ENCODE measurements around the gene PANK3. TPM values are rescaled to one million over a fixed set of nuclear protein-coding genes. Genes with fewer than 3 reads are reported as not detected.
"Not testable (repeated sequence)": the region's sequence is repeated elsewhere in the genome, so short reads cannot be mapped to it uniquely, and the experiment has no call there.

Gene PANK3
- total RNA-seq, 3 donors from 2014 or later: 38.6 to 44.0 (median 41.6) TPM

DNA sequence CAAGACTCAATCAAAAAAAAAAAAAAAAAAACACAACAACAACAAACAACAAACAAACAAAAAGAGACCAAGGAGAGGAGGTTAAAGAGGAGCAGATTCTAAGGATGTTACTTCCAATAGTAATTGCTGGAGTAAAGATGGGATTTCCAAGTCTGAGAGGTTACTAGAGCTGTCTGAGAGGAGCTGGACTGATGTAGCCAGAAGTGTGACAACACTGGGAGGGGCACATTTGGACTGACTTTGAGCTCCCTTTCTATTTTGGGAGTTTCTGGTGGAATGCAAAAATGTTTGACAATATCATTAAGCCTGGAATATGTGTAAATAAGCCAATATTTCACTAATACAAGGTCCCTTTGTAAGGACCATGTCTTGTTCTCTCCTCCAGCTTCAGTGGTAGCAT, 25.3 kb upstream of the PANK3 start:
- Mint-ChIP-seq H3K4me1 (ENCODE audit: low read depth) (peaks cover 2% of the 10 kb centered on the region), H3K9me3 (no peaks in the 10 kb centered on the region), H3K36me3 (ENCODE audit: insufficient read depth) (no peaks in the 10 kb centered on the region), H3K4me3 (no peak overlapping the region), H3K27me3 (ENCODE audit: low read depth) (peaks cover 4% of the 10 kb centered on the region)
- ATAC-seq (no peak), DNase-seq (no peak)

DNA sequence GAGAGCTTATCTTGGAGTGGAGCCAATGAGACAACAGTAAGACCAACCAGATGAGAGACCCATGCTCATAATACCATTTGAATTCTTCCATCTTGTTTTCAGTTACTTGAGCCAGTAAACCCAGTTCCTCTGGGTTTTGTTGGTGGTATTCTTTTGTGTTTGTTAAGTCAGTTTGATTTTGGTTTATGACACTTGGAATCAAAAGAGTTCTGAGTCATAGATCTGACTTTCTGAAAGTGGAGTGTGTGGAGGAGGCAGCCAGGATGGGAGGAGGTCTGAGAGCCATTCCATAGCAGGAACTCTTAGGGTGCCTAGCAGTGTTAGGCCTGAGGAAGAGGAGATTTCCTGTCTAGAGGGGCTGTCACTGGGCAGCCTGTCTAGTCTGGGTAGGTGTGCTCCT, 24.6 kb upstream of the PANK3 start:
- Mint-ChIP-seq H3K27me3 (ENCODE audit: low read depth) (peaks cover 4% of the 10 kb centered on the region), H3K4me3 (no peak overlapping the region), H3K4me1 (ENCODE audit: low read depth) (peaks cover 2% of the 10 kb centered on the region), H3K9me3 (no peaks in the 10 kb centered on the region), H3K36me3 (ENCODE audit: insufficient read depth) (no peaks in the 10 kb centered on the region)
- ATAC-seq: no peak
- DNase-seq: no peak

DNA sequence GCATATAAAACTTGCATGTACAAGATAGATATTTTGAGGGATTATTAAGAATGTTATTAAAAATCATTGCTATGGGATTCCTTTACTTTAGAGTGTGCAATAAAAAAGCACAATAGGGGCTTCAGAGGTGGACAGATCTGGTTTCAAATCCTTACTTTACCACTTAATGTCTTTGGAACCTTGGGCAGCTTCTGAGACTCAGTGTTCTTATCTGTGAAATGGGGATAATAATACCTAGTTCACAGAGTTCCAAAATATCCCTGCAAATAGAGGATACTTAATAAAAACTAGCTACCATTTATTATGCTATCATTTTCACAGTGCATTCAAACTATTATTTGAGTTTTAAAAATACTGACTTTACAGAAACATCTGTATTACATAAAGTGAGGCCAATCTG, 23.3 kb upstream of the PANK3 start:
- Mint-ChIP-seq H3K4me1 (ENCODE audit: low read depth) (no peaks in the 10 kb centered on the region), H3K36me3 (ENCODE audit: insufficient read depth) (no peaks in the 10 kb centered on the region), H3K4me3 (no peak overlapping the region), H3K9me3 (no peaks in the 10 kb centered on the region), H3K27me3 (ENCODE audit: low read depth) (peaks cover 9% of the 10 kb centered on the region)
- no peak for DNase-seq
- no peak for ATAC-seq

DNA sequence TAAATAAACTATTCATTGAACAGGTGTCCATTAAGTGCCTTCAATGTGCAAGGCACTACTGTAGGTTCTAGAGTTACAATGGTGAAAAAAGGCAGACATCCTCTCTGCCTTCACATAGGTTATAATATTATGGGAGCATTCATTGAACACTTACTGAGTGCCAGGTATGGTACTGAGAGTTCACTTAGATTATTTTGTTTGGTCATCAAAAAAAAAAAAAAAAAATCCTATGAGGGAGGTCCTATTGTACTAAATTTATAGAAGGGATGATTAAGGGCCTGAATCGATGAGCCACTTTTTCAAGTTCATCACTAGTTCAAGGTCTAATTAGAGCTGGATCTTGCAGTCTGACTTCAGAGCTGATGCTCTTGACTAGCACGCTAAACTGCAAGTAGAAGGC, 22.8 kb upstream of the PANK3 start:
- no peak for ATAC-seq
- H3K9me3 Mint-ChIP-seq: no peaks in the 10 kb centered on the region
- H3K27me3 Mint-ChIP-seq (ENCODE audit: low read depth): peaks cover 12% of the 10 kb centered on the region

DNA sequence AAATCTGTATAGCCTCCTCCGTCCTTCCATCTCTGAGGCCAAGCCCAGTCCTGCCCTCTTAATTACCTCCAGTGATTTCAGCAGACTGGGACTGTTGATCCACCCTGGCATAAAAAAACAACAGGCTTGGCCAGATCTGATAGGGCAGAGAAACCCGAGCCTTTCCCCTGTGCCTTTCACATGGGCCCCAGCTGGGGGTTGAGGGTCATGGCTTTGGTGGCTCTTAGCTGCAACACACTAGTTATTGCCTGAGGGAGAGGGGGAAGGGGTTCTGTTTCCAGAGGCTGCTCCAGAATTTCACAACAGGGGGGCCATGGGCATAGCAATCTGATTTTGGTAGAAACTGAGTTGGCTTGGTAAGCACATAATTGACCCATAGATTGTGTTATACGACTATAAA, 21.2 kb upstream of the PANK3 start:
- DNase-seq (no peak), ATAC-seq (no peak)
- no peaks in the 10 kb centered on the region for H3K4me1 Mint-ChIP-seq (ENCODE audit: low read depth)
- peaks cover 26% of the 10 kb centered on the region for H3K27me3 Mint-ChIP-seq (ENCODE audit: low read depth)
- H3K4me3 Mint-ChIP-seq: no peak overlapping the region
- H3K36me3 Mint-ChIP-seq (ENCODE audit: insufficient read depth): no peaks in the 10 kb centered on the region
- H3K9me3 Mint-ChIP-seq: no peaks in the 10 kb centered on the region

More for the DNA sequence above, 22.8 kb upstream of the PANK3 start:
- no peak for DNase-seq
- Mint-ChIP-seq H3K4me1 (ENCODE audit: low read depth) (no peaks in the 10 kb centered on the region), H3K4me3 (no peak overlapping the region), H3K36me3 (ENCODE audit: insufficient read depth) (no peaks in the 10 kb centered on the region)

DNA sequence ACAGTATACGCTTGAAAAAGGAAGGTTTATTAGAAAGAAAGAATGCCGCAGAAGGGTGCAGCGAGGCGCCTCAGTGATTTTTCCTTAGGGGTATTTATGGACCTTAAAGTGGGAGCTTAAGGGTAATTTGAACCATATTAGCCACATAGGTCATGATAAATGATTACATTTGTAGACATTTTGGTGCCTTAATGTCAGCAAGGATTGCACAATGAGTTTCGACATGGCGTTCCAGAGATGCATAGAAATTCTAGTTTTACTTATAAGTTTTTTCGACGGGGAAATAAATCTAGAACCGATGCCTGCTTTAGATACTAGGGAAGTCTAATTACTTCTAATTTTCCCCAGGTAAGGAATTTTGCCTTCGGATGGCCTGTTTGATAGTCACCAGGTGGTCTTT, 20.7 kb upstream of the PANK3 start:
- no peak for DNase-seq
- H3K27me3 Mint-ChIP-seq (ENCODE audit: low read depth): peaks cover 27% of the 10 kb centered on the region

DNA sequence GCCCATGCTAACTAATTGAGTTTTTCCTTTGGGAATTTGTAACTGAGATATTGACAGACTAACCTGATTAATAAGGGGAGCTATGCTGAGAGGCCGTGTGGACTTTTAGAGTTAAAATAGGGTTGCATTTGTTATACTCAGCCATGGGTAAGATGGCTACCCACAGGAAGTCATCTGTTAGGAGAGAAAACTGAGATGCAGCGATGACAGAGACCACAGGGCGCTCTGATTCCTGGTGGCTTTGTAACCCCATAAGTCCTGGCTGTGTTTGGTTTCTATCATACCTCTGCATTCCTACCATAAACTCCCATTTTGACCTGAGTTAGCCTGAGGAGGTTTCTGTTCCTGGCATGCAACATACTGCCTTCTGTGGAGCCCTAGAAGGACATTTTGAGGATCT, 19.5 kb upstream of the PANK3 start:
- Mint-ChIP-seq H3K4me1 (ENCODE audit: low read depth) (no peaks in the 10 kb centered on the region), H3K36me3 (ENCODE audit: insufficient read depth) (no peaks in the 10 kb centered on the region), H3K27me3 (ENCODE audit: low read depth) (peaks cover 29% of the 10 kb centered on the region), H3K9me3 (no peaks in the 10 kb centered on the region), H3K4me3 (no peak overlapping the region)
- no peak for ATAC-seq
- no peak for DNase-seq

More for the DNA sequence above, 20.7 kb upstream of the PANK3 start:
- Mint-ChIP-seq H3K4me3 (no peak overlapping the region), H3K9me3 (no peaks in the 10 kb centered on the region), H3K4me1 (ENCODE audit: low read depth) (no peaks in the 10 kb centered on the region), H3K36me3 (ENCODE audit: insufficient read depth) (no peaks in the 10 kb centered on the region)
- no peak for ATAC-seq

DNA sequence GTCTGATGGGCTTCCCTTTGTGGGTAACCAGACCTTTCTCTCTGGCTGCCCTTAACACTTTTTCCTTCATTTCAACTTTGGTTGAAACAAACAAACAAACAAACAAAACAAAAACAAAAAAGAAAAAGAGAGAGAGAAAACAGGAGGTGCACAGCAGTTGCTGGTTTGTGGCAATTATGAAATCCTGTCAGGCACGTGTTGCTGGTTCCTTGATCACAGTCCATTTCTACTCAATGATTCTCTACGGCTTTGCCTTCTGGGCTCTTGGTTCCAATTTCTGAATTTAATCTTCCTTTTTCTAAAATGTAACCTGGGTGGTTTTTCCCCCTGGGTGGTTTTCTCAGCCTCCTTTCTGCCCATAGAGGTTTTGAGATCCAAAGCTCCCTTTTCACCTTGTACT, 17.8 kb upstream of the PANK3 start:
- no peak for ATAC-seq

DNA sequence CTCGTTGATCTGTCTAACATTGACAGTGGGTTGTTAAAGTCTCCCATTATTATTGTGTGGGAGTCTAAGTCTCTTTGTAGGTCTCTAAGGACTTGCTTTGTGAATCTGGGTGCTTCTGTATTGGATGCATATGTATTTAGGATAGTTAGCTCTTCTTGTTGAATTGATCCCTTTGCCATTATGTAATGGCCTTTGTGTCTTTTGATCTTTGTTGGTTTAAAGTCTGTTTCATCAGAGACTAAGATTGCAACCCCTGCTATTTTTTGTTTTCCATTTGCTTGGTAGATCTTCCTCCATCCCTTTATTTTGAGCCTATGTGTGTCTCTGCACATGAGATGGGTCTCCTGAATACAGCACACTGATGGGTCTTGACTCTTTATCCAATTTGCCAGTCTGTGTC, 17.0 kb upstream of the PANK3 start:
- peaks cover 29% of the 10 kb centered on the region for H3K27me3 Mint-ChIP-seq (ENCODE audit: low read depth)
- H3K4me1 Mint-ChIP-seq (ENCODE audit: low read depth); H3K36me3 Mint-ChIP-seq (ENCODE audit: insufficient read depth): not testable (repeated sequence)

More for the DNA sequence above, 17.8 kb upstream of the PANK3 start:
- H3K36me3 Mint-ChIP-seq (ENCODE audit: insufficient read depth): no peaks in the 10 kb centered on the region
- no peaks in the 10 kb centered on the region for H3K9me3 Mint-ChIP-seq
- no peak for DNase-seq
- H3K27me3 Mint-ChIP-seq (ENCODE audit: low read depth): peaks cover 29% of the 10 kb centered on the region
- no peak overlapping the region for H3K4me3 Mint-ChIP-seq
- H3K4me1 Mint-ChIP-seq (ENCODE audit: low read depth): no peaks in the 10 kb centered on the region

DNA sequence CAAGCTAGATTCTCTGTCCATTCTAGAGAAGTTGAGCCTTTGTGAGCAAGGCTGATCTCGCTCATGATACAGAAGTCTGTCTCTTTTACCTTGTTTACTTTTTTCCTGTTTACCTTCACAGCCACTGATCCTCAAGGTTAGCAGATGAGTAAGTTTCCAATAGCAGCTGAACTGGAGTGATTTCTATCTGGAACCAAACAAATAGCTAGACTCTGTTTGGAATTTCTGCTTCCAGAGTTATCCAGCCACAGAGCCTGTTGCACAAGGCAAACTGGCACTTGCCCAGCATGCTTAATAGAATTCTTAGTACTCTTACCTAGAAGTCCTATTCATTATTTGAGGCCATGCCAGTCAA, 12.8 kb upstream of the PANK3 start:
- H3K4me1 Mint-ChIP-seq (ENCODE audit: low read depth): no peaks in the 10 kb centered on the region
- no peaks in the 10 kb centered on the region for H3K36me3 Mint-ChIP-seq (ENCODE audit: insufficient read depth)
- no peak for ATAC-seq
- H3K4me3 Mint-ChIP-seq: no peak overlapping the region
- H3K9me3 Mint-ChIP-seq: no peaks in the 10 kb centered on the region
- peaks cover 31% of the 10 kb centered on the region for H3K27me3 Mint-ChIP-seq (ENCODE audit: low read depth)
- DNase-seq: no peak

More for the DNA sequence above, 17.0 kb upstream of the PANK3 start:
- ATAC-seq, H3K4me3 Mint-ChIP-seq, H3K9me3 Mint-ChIP-seq, DNase-seq: not testable (repeated sequence)

DNA sequence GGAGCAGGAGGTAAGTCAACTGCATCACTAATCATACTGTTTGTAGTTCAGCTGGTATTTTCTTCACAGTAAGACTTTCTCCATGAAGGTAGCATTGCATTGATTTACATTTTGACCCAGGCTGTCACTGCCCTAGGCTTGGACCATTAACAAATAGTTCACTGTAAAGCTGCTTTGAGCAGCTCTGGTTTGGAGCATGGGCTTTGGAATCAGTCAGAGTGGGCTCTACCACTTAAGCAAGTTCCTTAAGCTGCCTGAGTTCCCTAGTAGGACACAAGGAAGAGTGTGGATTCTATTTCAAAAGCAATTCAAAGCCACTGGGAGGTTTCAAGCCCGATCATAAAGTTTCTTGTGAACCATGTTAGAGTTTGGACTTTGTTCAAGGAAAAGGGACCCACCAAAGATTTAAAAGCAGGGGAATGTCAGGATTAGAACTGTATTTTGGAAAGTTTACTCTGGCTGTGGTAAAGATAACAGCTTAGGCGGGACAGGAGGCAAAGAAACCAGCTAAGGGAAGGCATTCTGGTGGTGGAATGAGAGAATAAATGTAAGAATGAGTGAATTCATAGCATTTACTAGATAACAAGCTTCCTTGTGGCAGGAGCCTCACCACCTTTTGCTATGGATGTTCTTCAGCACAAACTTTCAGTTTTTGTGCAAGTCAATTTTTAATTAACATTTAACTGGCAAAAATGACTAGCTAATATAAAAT, 12.3 kb upstream of the PANK3 start:
- no peaks in the 10 kb centered on the region for H3K9me3 Mint-ChIP-seq
- H3K4me3 Mint-ChIP-seq: no peak overlapping the region
- ATAC-seq: no peak
- H3K36me3 Mint-ChIP-seq (ENCODE audit: insufficient read depth): no peaks in the 10 kb centered on the region
- H3K27me3 Mint-ChIP-seq (ENCODE audit: low read depth): peaks cover 30% of the 10 kb centered on the region
- H3K4me1 Mint-ChIP-seq (ENCODE audit: low read depth): no peaks in the 10 kb centered on the region
- no peak for DNase-seq

DNA sequence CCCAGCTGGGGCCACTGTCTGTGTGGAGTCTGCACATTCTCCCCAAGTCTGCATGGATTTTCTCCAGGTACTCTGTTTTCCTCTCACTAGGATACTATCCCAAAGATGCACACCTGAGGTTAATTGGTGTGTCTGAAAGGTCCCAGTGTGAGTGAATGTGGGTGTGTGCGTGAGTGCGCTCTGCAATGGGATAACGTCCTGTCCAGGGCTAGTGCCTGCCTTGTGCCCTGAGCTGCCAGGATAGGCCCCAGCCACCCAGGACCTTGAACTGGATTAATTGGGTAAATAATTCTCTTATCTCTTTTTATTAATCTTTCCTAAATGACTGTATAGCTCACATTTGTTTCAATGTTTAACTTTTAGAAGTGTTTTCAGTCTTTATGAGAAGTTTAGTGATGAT, 11.5 kb upstream of the PANK3 start:
- H3K4me3 Mint-ChIP-seq: no peak overlapping the region
- H3K36me3 Mint-ChIP-seq (ENCODE audit: insufficient read depth): no peaks in the 10 kb centered on the region
- no peaks in the 10 kb centered on the region for H3K4me1 Mint-ChIP-seq (ENCODE audit: low read depth)
- peaks cover 30% of the 10 kb centered on the region for H3K27me3 Mint-ChIP-seq (ENCODE audit: low read depth)
- H3K9me3 Mint-ChIP-seq: no peaks in the 10 kb centered on the region
- no peak for ATAC-seq
- DNase-seq: no peak

DNA sequence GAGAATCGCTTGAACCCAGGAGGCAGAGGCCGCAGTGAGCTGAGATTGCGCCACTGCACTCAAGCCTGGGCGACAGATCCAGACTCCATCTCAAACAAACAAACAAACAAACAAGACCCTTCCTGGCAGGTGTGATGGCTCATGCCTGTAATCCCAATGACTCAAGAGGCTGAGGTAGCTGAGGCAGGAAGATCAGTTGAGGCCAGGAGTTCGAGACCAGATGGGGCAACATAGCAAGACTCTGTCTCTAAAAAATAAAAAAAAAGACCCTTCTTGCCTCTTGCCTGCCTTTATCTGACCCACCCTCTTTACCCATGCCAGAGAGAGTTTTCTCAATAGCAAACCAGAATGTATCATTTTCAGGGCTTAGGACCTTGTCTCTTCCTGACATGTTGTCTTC, 8.8 kb upstream of the PANK3 start:
- H3K36me3 Mint-ChIP-seq (ENCODE audit: insufficient read depth): no peaks in the 10 kb centered on the region
- H3K4me1 Mint-ChIP-seq (ENCODE audit: low read depth): no peaks in the 10 kb centered on the region
- no peaks in the 10 kb centered on the region for H3K9me3 Mint-ChIP-seq
- H3K4me3 Mint-ChIP-seq: no peak overlapping the region
- no peak for DNase-seq
- no peak for ATAC-seq
- H3K27me3 Mint-ChIP-seq (ENCODE audit: low read depth): peaks cover 25% of the 10 kb centered on the region

DNA sequence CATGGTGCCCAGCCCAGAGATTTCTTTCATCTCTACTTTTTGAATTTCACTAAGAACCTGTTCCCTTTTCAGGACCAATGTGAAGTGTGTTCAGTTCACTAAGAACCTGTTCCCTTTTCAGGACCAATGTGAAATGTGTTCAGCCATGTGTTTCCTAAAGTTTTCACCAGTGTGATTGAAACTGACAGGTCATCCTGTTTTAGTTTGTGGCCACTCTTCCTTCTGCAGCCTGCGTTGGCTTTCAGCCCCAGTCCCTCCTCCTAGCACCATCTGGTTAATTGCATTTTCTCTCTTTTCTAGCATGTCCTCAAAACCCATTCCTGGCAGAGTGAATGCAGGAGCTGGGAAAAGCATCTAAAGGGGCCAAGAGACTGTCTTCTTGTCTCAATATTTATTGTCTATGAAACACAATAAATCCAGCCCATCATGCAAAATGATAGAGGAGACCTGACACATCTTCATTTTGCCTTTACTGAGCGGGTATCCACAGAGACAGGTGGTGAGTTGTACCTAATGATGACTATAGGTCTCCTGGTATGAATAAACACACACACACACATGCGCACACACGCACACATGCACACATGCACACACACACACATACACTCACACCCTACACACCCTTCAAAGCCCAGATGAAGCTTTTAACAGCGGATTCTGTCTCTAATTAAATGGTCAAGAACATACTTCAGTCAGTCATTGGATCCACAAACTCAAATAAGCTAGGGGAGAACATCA, 6.1 kb upstream of the PANK3 start:
- ATAC-seq (no peak), DNase-seq (no peak)
- Mint-ChIP-seq H3K9me3 (no peaks in the 10 kb centered on the region), H3K27me3 (ENCODE audit: low read depth) (peaks cover 25% of the 10 kb centered on the region), H3K4me3 (no peak overlapping the region), H3K36me3 (ENCODE audit: insufficient read depth) (no peaks in the 10 kb centered on the region), H3K4me1 (ENCODE audit: low read depth) (no peaks in the 10 kb centered on the region)

DNA sequence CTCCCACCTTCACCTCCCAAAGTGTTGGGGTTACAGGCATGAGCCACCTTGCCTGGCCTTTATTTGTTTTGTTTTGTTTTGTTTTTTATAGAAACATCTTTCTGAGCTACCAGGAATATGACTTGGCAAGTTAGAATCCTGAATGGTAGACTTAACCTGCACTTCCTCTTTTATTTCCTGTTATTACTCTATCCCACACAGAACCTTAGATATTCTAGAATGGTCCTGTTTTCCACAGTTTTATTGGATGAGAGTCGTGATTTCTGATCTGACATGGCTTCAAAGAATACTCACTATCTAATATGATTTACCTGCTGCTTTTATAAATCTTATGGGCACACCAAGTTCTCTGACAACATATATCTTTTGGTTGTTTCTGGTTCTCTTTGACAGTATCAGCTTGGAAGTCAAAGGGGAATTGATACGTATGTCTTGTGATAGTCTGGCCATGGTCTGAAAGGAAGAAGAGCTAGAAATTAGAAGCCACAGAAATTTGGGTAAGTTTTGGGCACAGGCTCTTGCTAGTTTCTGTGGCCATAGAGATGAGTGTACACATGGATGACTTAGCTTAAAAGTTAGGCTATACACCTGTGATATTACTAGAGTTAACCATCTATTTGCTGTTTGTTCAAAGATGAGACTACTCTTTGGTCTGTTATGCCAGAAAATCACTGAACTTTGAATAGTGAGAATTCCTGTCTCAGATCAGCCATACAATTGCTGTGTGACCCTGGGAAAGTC, 4.7 kb upstream of the PANK3 start:
- Mint-ChIP-seq H3K27me3 (ENCODE audit: low read depth) (peaks cover 25% of the 10 kb centered on the region), H3K9me3 (no peaks in the 10 kb centered on the region), H3K36me3 (ENCODE audit: insufficient read depth) (no peaks in the 10 kb centered on the region), H3K4me1 (ENCODE audit: low read depth) (peaks cover 7% of the 10 kb centered on the region), H3K4me3 (no peak overlapping the region)
- DNase-seq (no peak), ATAC-seq (no peak)
